T-helper 1 cell treated with Interleukin-12 subunit alpha and Interleukin-12 subunit beta and Interleukin-4 antibody, amounts not matched to agents 30 ng/mL and 1 ng/mL, for 36 hours (primary cell): ENCODE data around the gene CDC42BPB. TPM values are rescaled to one million over a fixed set of nuclear protein-coding genes. Genes with fewer than 3 reads are reported as not detected.
"Not testable (repeated sequence)": the region's sequence is repeated elsewhere in the genome, so short reads cannot be mapped to it uniquely, and the experiment has no call there.

Experiments
- intact Hi-C: fragments of 100-400 bp; cut with micrococcal nuclease; formaldehyde crosslinking; loops from one replicate; pipeline ENCODE4 v1.15.1; 2024
- total RNA-seq: library from RNA; stranded (reverse); gene quantifications from 2 replicates; pipeline ENCODE4 v1.2.3, GENCODE V29; 2022

CDC42BPB gene
- total RNA-seq, 1 donor from 2014 or later: 1.2 TPM

- intact Hi-C loops: no loop called here
Measured at GRCh38 chr14:102930753-102931579, 126.4 kb downstream of the CDC42BPB start.

- intact Hi-C loops: no loop called here
Measured at GRCh38 chr14:102930138-102930752, 127.1 kb downstream of the CDC42BPB start.

GRCh38 chr14:102929241-102930137 lies 127.9 kb downstream of the CDC42BPB start:
- intact Hi-C loops: no loop called here

- intact Hi-C loops: no loop called here
Measured at GRCh38 chr14:102928412-102929240, 128.7 kb downstream of the CDC42BPB start.

- intact Hi-C loops: no loop called here
Measured at GRCh38 chr14:102927878-102928411, 129.4 kb downstream of the CDC42BPB start.

GRCh38 chr14:102927346-102927877 lies 129.9 kb downstream of the CDC42BPB start:
- intact Hi-C loops: no loop called here

GRCh38 chr14:102926840-102927239 lies 130.5 kb downstream of the CDC42BPB start:
- intact Hi-C loops: not testable (repeated sequence)

- intact Hi-C loops: no loop called here
Measured at GRCh38 chr14:102926104-102926503, 131.2 kb downstream of the CDC42BPB start.

- intact Hi-C loops: no loop called here
Measured at GRCh38 chr14:102925646-102926045, 131.7 kb downstream of the CDC42BPB start.

- intact Hi-C loops: no loop called here
Measured at GRCh38 chr14:102924632-102925588, 132.4 kb downstream of the CDC42BPB start.

GRCh38 chr14:102923925-102924486 lies 133.3 kb downstream of the CDC42BPB start:
- intact Hi-C loops: no loop called here

- intact Hi-C loops: no loop called here
Measured at GRCh38 chr14:102923201-102923924, 134.0 kb downstream of the CDC42BPB start.

GRCh38 chr14:102922490-102923200 lies 134.7 kb downstream of the CDC42BPB start, which contains the start of gene AMN:
Gene AMN, plus strand, starts transcription at chr14:102922663. Its CDS starts 26 bp downstream, at chr14:102922689.
- intact Hi-C loops: no loop called here

GRCh38 chr14:102920998-102921304 lies 136.4 kb downstream of the CDC42BPB start:
- intact Hi-C loops: no loop called here

- intact Hi-C loops: no loop called here
Measured at GRCh38 chr14:102920273-102920997, 136.9 kb downstream of the CDC42BPB start.

- intact Hi-C loops: loop anchor here (1.0 kb wide), 2 partner anchors 143 to 224 kb away; no protein-coding TSS in a partner anchor
Measured at GRCh38 chr14:102918438-102918837, 138.9 kb downstream of the CDC42BPB start.
